ENCODE measurements around the gene SOX13. TPM values are rescaled to one million over a fixed set of nuclear protein-coding genes. Genes with fewer than 3 reads are reported as not detected.

Gene SOX13
- total and polyA plus RNA-seq, 2 of the 4 experiments (the other 2 are of a cell fraction): 0.54 to 3.5 TPM

GRCh38 chr1:204105131-204105515 lies 32.2 kb downstream of the SOX13 start:
- no peak overlapping the region for H3K14ac ChIP-seq (replicated peaks; ENCODE audit: low read depth, low read length)
- H2BK120ac ChIP-seq (ENCODE audit: low read depth, low read length): no peak overlapping the region
- no peak overlapping the region for H3K27ac ChIP-seq (ENCODE audit: insufficient read depth, low read length)
- no peak overlapping the region for H3K9ac ChIP-seq (ENCODE audit: low read depth, low read length)
- no TSS peak for BruUV-seq (replicated peaks)
- H3K4me2 ChIP-seq (ENCODE audit: low read depth, low read length): no peak overlapping the region
- no peak overlapping the region for H3K23ac ChIP-seq (ENCODE audit: low read depth, low read length)
- no peak overlapping the region for H4K5ac ChIP-seq (ENCODE audit: low read depth, low read length)
- in situ Hi-C loops (cut with MboI; ENCODE audit: low sequenced_read_pairs) (no loop called here), dilution Hi-C loops (cut with HindIII; ENCODE audit: low sequenced_read_pairs, unreplicated experiment) (no loop called here), intact Hi-C loops (cut with micrococcal nuclease) (no loop called here)
- peaks cover 0 to 20% of the 10 kb centered on the region in 2 experiments; a peak in 2 of 4 replicates for H3K79me1 ChIP-seq (ENCODE audit: low read depth in 1 of 2, low read length in 2 of 2)
- no peak overlapping the region for H3K4me3 ChIP-seq (ENCODE audit: insufficient read depth, low read depth, low read length)
- H3K4me1 ChIP-seq (ENCODE audit: control insufficient read depth, insufficient read depth, low read length): peaks cover 8% of the 10 kb centered on the region; the same call in 1 of the 2 replicates
- no CpG with 5 or more reads among the region's 6 CpGs for WGBS, 2 experiments (ENCODE audit: extremely low coverage in 2 of 2, insufficient read length in 1 of 2)
- no peaks in the 10 kb centered on the region for H3K9me1 ChIP-seq (ENCODE audit: insufficient read depth, low read length)
- ATAC-seq (ENCODE audit: low read depth) (no peak), DNase-seq (no peak)
- H4K8ac ChIP-seq (ENCODE audit: low read depth in 2 of 2, low read length in 2 of 2): no peak overlapping the region
- no peaks in the 10 kb centered on the region for H3K27me3 ChIP-seq (ENCODE audit: control insufficient read depth, insufficient read depth, low read length)
- no peak overlapping the region for H2BK15ac ChIP-seq (ENCODE audit: low read depth, low read length)
- H3K18ac ChIP-seq (ENCODE audit: low read depth, low read length): no peak overlapping the region
- no peaks in the 10 kb centered on the region; the same call in 1 of the 2 replicates for H4K20me1 ChIP-seq (ENCODE audit: insufficient read depth, low read length)
- H3K4ac ChIP-seq (ENCODE audit: low read depth, low read length): no peak overlapping the region
- no peak overlapping the region for H2AFZ ChIP-seq (replicated peaks; ENCODE audit: low read length, poor library complexity)
- no peaks in the 10 kb centered on the region for H3K9me3 ChIP-seq (ENCODE audit: control insufficient read depth, insufficient read depth, low read length)
- CTCF ChIA-PET: no interaction called here
- no peak overlapping the region for H4K91ac ChIP-seq (ENCODE audit: insufficient read depth, low read depth, low read length)
- H2AK9ac ChIP-seq (replicated peaks; ENCODE audit: low read depth, low read length, poor library complexity): no peak overlapping the region
- no peak overlapping the region for H3K56ac ChIP-seq (ENCODE audit: extremely low read depth, insufficient read depth, low read length)
- TF ChIP-seq USF2 (IDR thresholded peaks at IDR 0.05; ENCODE audit: low read depth, low read length): no peak
- TF ChIP-seq FOS (IDR thresholded peaks at IDR 0.05; ENCODE audit: low read depth, low read length): no peak
- no peak overlapping the region for H2BK20ac ChIP-seq (ENCODE audit: low read depth, low read length)
- no peaks in the 10 kb centered on the region for H3K36me3 ChIP-seq (ENCODE audit: control insufficient read depth, insufficient read depth, low read length)
- no peak overlapping the region for H2BK5ac ChIP-seq (ENCODE audit: low read depth, low read length, poor library complexity, severe bottlenecking)
- POLR2A ChIA-PET (ENCODE audit: unreplicated experiment): no interaction called here
- no peak overlapping the region for H2AK5ac ChIP-seq (ENCODE audit: low read depth, low read length)
